Measurements from ENCODE around the gene TMA7.
"Not testable (repeated sequence)": the region's sequence is repeated elsewhere in the genome, so short reads cannot be mapped to it uniquely, and the experiment has no call there.

TMA7 gene

DNA sequence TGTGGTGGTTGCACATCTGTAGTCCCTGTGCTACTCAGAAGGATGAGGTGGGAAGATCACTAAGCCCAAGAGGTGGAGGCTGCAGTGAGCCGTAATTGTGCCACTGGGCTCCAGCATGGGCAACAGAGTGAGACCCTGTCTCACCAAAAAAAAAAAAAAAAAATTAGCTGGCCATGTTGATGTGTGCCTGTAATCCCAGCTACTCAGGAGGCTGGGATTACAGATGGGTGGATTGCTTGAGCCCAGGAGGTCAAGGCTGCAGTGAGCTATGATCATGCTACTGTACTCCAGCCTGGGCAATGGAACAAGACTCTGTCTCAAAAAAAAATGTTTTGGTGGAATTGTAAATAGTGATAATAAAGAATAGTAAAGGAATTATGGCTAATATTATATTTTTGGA lies 16.4 kb downstream of the TMA7 start:
- H3K9me3 ChIP-seq (ENCODE audit: severe bottlenecking), result no peaks in the 10 kb centered on the region
- DNase-seq, result no peak
- no peak overlapping the region for H3K27ac ChIP-seq
- H3K4me3 ChIP-seq (ENCODE audit: low read depth, low read length), result no peak overlapping the region
- TF ChIP-seq, protein P1, sequence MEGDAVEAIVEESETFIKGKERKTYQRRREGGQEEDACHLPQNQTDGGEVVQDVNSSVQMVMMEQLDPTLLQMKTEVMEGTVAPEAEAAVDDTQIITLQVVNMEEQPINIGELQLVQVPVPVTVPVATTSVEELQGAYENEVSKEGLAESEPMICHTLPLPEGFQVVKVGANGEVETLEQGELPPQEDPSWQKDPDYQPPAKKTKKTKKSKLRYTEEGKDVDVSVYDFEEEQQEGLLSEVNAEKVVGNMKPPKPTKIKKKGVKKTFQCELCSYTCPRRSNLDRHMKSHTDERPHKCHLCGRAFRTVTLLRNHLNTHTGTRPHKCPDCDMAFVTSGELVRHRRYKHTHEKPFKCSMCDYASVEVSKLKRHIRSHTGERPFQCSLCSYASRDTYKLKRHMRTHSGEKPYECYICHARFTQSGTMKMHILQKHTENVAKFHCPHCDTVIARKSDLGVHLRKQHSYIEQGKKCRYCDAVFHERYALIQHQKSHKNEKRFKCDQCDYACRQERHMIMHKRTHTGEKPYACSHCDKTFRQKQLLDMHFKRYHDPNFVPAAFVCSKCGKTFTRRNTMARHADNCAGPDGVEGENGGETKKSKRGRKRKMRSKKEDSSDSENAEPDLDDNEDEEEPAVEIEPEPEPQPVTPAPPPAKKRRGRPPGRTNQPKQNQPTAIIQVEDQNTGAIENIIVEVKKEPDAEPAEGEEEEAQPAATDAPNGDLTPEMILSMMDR (IDR thresholded peaks at IDR 0.05; ENCODE audit: low read depth, low read length), result no peak
- no peaks in the 10 kb centered on the region for H3K27me3 ChIP-seq (ENCODE audit: insufficient read depth, low read depth, severe bottlenecking)
- peaks cover 83% of the 10 kb centered on the region for H3K36me3 ChIP-seq

DNA sequence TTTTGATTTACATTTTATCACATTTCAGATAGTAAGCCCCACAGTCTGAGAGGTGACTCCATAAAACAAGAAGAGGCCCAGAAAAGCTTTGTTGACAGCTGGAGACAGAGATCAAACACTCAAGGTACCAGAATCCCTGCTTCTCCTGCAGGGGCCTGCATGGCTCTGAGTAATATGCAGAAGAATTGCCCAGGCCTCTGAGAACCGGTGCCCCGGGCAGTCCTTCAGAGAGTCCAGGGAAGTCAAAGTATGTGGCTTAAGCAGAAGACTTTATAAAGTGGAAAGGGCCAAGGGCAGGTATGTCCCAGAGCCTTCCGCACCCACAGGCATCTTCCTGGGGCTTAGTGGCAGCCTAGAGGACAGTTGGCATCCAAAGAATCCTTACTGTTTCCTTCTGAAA lies 19.3 kb downstream of the TMA7 start:
- TF ChIP-seq, protein P1 (IDR thresholded peaks at IDR 0.05; ENCODE audit: low read depth, low read length), result no peak
- Histone ChIP-seq H3K9me3 (ENCODE audit: severe bottlenecking) (no peaks in the 10 kb centered on the region), H3K4me3 (ENCODE audit: low read depth, low read length) (no peak overlapping the region), H3K27ac (no peak overlapping the region), H3K27me3 (ENCODE audit: insufficient read depth, low read depth, severe bottlenecking) (no peaks in the 10 kb centered on the region), H3K36me3 (peaks cover 60% of the 10 kb centered on the region)
- DNase-seq, result no peak

DNA sequence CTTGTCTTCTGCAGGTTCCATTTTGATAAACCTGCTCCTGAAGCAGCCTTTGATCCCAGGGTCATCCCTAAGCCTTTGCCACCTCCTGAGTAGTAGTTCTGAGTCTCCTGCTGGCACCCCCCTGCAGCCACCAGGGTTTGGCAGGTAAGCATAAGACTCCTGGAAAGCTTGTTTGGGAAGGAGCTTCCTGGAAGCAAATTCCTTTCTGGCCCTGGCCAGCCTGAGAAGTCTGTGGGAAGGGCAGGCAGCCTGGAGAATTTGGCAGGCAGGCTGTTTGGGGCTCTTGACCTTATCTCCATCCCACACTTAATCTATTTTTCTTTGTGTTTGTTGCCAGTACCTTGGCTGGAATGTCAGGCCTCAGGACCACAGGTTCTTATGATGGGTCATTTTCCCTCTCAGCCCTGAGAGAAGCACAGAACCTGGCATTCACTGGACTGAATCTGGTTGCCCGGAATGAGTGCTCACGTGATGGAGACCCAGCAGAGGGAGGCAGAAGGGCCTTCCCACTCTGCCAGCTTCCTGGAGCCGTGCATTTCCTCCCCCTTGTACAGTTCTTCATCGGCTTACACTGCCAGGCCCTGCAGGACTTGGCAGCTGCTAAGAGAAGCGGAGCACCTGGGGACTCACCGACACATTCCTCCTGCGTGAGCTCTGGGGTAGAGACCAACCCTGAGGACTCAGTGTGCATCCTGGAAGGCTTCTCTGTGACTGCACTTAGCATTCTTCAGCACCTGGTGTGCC lies 19.9 kb downstream of the TMA7 start:
- DNase-seq, result no peak

GRCh38 chr3:48460517-48460902 lies 20.5 kb downstream of the TMA7 start:
- H3K36me3 ChIP-seq, result peaks cover 49% of the 10 kb centered on the region
- no peak overlapping the region for H3K27ac ChIP-seq
- H3K4me3 ChIP-seq (ENCODE audit: low read depth, low read length), result no peak overlapping the region
- TF ChIP-seq, protein P1 (IDR thresholded peaks at IDR 0.05; ENCODE audit: low read depth, low read length), result no peak
- H3K9me3 ChIP-seq (ENCODE audit: severe bottlenecking), result no peaks in the 10 kb centered on the region
- no peak for DNase-seq
- H3K27me3 ChIP-seq (ENCODE audit: insufficient read depth, low read depth, severe bottlenecking), result no peaks in the 10 kb centered on the region

More for the DNA sequence above, 19.9 kb downstream of the TMA7 start:
- TF ChIP-seq, protein P1 (IDR thresholded peaks at IDR 0.05; ENCODE audit: low read depth, low read length), result no peak
- Histone ChIP-seq H3K36me3 (peaks cover 54% of the 10 kb centered on the region), H3K27ac (no peak overlapping the region), H3K27me3 (ENCODE audit: insufficient read depth, low read depth, severe bottlenecking) (no peaks in the 10 kb centered on the region), H3K4me3 (ENCODE audit: low read depth, low read length) (no peak overlapping the region), H3K9me3 (ENCODE audit: severe bottlenecking) (no peaks in the 10 kb centered on the region)

DNA sequence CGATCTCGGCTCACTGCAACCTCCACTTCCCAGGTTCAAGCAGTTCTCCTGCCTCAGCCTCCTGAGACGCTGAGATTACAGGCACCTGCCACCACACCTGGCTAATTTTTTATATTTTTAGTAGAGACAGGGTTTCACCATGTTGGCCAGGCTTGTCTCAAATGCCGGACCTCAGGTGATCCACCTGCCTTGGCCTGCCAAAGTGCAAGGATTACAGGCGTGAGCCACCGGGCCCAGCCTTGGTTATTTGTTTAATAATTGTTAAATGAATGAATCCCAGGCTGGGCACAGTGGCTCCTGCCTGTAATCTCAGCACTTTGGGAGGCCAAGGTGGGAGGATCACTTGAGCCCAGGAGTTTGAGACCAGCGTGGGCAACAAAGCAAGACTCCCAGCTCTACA lies 21.7 kb downstream of the TMA7 start:
- H3K36me3 ChIP-seq, result peaks cover 47% of the 10 kb centered on the region
- H3K27me3 ChIP-seq (ENCODE audit: insufficient read depth, low read depth, severe bottlenecking); H3K4me3 ChIP-seq (ENCODE audit: low read depth, low read length); H3K9me3 ChIP-seq (ENCODE audit: severe bottlenecking); DNase-seq; H3K27ac ChIP-seq: not testable (repeated sequence)

DNA sequence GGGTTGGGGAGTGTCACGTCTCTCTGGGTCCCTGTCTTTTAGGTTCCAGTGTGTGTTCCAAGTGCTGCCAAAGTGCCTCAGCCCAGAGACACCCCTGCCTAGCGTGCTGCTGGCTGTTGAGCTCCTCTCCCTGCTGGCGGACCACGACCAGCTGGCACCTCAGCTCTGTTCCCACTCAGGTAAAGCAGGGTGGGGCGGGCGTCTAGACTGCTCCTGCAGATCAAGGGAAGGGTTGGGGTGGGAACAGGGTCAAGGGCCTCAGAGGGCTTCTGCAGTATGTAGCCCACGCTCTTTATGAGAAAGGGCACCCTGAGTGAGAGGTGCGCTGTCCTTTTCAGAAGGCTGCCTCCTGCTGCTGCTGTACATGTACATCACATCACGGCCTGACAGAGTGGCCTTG lies 23.6 kb downstream of the TMA7 start:
- Histone ChIP-seq H3K27me3 (ENCODE audit: insufficient read depth, low read depth, severe bottlenecking) (no peaks in the 10 kb centered on the region), H3K4me3 (ENCODE audit: low read depth, low read length) (no peak overlapping the region), H3K9me3 (ENCODE audit: severe bottlenecking) (no peaks in the 10 kb centered on the region), H3K27ac (no peak overlapping the region), H3K36me3 (peaks cover 46% of the 10 kb centered on the region)
- no peak for DNase-seq
- TF ChIP-seq, protein P1 (IDR thresholded peaks at IDR 0.05; ENCODE audit: low read depth, low read length), result no peak

Data from WERI-Rb-1 (cell line).